Muscle of arm (tissue), 12 donors: ENCODE results near the gene IRF3. TPM values are rescaled to one million over a fixed set of nuclear protein-coding genes. Genes with fewer than 3 reads are reported as not detected.
"Not testable (repeated sequence)": the region's sequence is repeated elsewhere in the genome, so short reads cannot be mapped to it uniquely, and the experiment has no call there.

Experiments
- DNase-seq: peaks from one replicate; pipeline ENCODE4 v3.0.0-alpha.2; 2013
- polyA plus RNA-seq, 12 donors: library from polyadenylated mRNA; unstranded; fragments of 120-200 nt; gene quantifications; one replicate each; pipeline ENCODE4 v1.2.1, GENCODE V29; 2013; ENCODE audit not compliant: insufficient read length in 12 of 12

IRF3 gene
- polyA plus RNA-seq, 12 donors: 26.2 to 59.4 (median 30.9) TPM; not detected in 1

DNA sequence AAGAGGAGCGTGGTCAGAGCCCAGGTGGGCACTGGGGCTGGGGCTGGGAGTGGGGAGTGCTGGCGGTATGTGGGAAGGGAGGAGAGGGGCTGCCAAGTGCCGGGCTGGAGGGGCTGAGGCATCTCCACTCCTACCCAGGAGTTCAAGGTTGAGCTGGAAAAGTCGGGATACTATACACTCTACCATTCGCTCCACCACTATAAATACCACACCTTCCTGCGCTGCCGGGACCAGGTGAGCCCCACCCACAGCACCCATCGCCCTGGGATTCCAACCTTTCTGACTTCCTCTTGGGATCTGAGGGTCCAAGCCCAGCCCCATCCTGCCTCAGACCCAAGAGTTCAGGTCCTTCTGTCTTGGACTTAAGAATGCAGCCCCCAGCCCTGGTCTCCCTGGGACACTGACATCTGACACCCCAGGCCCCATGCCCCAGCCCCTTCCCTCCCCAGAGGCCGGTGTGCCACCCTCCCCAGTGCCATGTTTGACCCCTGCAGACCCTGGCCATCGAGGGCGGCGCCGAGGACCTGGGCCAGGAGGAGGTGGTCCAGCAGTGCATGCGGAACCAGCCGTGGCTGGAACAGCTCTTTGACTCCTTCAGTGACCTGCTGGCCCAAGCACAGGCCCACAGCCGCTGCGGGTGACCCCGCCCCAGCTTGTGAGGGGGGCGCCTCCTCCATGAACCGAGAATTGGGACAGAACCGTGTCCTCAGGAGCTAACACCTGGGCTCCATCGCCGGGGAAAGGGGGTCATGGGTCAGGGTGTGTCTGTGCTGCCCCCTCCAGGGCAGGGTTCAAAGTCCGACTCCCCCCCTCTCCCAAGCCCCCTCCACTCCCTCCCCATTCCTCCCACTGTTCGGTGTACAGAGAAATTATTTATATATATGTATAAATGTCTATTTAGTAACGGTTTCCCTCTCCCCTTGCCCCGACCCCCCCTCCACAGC lies 40.4 kb downstream of the IRF3 start:
- no peak for DNase-seq

DNA sequence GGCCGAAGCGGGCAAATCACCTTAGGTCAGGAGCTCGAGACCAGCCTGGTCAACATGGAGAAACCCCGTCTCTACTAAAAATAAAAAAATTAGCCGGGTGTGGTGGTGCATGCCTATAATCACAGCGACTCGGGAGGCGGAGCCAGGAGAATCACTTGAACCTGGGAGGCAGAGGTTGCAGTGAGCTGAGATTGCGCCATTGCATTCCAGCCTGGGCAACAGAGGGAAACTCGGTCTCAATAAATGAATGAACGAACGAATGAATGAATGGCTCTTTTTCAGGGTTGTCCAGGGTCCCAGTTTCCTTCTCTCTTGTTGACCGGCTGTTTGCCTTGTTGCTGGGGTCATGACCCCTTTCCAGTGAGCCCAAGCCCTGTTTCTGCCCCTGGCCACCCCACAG lies 47.8 kb downstream of the IRF3 start:
- not testable (repeated sequence) for DNase-seq

DNA sequence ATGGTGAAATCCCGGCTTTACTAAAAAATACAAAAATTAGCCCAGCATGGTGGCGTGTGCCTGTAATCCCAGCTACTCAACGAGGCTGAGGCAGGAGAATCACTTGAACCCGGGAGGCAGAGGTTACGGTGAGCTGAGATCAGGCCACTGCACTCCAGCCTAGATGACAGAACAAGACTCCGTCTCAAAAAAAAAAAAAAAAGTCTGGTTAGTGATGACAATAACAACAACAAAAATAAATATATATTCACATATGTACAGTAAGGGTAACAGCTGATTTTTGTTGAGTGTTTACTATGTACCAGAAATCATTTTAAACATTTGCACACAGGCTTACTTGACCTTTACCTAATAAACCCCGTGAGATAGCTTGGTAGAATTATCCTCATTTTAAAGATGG lies 48.7 kb downstream of the IRF3 start:
- DNase-seq: no peak

- no peak for DNase-seq
Observed at GRCh38 chr19:49616532-49616931, 49.1 kb downstream of the IRF3 start.

- no peak for DNase-seq
Observed at GRCh38 chr19:49615861-49616260, 49.8 kb downstream of the IRF3 start.

GRCh38 chr19:49614096-49614833 lies 51.4 kb downstream of the IRF3 start:
- no peak for DNase-seq

DNA sequence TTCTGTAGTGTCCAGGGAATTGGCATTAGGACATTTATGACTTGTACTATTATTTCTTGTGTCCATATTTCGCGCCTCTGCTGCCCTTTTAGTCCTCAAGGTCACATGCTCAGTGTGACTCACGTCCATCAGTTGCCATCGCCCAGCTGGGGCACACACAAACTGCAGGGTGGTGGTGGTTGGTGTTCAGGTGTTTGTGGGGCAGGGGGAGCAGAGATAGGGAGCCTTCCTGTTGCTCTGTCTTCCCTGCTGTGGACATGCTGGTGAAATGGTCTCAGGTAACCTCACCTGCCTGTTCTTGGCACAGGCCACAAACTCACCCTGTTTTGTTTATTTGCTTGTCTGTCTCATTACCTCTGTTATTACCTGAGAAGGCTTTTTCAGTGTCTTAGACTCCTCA lies 52.3 kb downstream of the IRF3 start:
- DNase-seq: no peak

Other genes with a start within 250 kb of the IRF3 start
- gene PTH2, start 242.4 kb downstream of the IRF3 start, polyA plus RNA-seq: not detected
- gene GFY, start 240.5 kb downstream of the IRF3 start, polyA plus RNA-seq: under 1 TPM in 1 of 12 donors, not detected in 11; 0.13 TPM
- 1 to 10 TPM in 6 of 12 donors, under 1 TPM in 4, not detected in 2; 0.68 to 1.8 (median 1.1) TPM for gene SLC17A7, start 224.3 kb downstream of the IRF3 start, polyA plus RNA-seq
- gene PIH1D1, start 214.0 kb downstream of the IRF3 start, polyA plus RNA-seq: 10 to 100 TPM in 11 of 12 donors, not detected in 1; 31.0 to 56.8 (median 38.9) TPM
- gene ALDH16A1, start 212.6 kb downstream of the IRF3 start, polyA plus RNA-seq: 10 to 100 TPM in 4 of 12 donors, 1 to 10 TPM in 7, not detected in 1; 7.3 to 19.4 (median 9.1) TPM
- 1 to 10 TPM in 10 of 12 donors, not detected in 2; 1.8 to 8.7 (median 2.7) TPM for gene FLT3LG, start 191.6 kb downstream of the IRF3 start, polyA plus RNA-seq
- 1,000 to 10,000 TPM in 11 of 12 donors, 100 to 1,000 TPM in 1; 824 to 4,594 (median 3,921) TPM for gene RPL13A, start 178.2 kb downstream of the IRF3 start, polyA plus RNA-seq
- gene RPS11, start 169.4 kb downstream of the IRF3 start, polyA plus RNA-seq: 1,000 to 10,000 TPM in 11 of 12 donors, not detected in 1; 2,121 to 3,613 (median 3,007) TPM
- gene FCGRT, start 153.2 kb downstream of the IRF3 start, polyA plus RNA-seq: 100 to 1,000 TPM in 11 of 12 donors, not detected in 1; 117 to 198 (median 164) TPM
- 100 to 1,000 TPM in 1 of 12 donors, 10 to 100 TPM in 10, not detected in 1; 34.9 to 102 (median 45.9) TPM for gene RCN3, start 137.9 kb downstream of the IRF3 start, polyA plus RNA-seq
- gene NOSIP, start 85.3 kb downstream of the IRF3 start, polyA plus RNA-seq: 10 to 100 TPM in 11 of 12 donors, not detected in 1; 25.7 to 60.7 (median 52.9) TPM
- 1 to 10 TPM in 3 of 12 donors, under 1 TPM in 7, not detected in 2; 0.17 to 3.1 (median 0.61) TPM for gene PRRG2, start 84.5 kb downstream of the IRF3 start, polyA plus RNA-seq
- gene PRR12, start 74.7 kb downstream of the IRF3 start, polyA plus RNA-seq: 10 to 100 TPM in 11 of 12 donors, not detected in 1; 11.6 to 25.6 (median 14.3) TPM
- 10 to 100 TPM in 11 of 12 donors, not detected in 1; 24.2 to 56.9 (median 28.4) TPM for gene RRAS, start 25.7 kb downstream of the IRF3 start, polyA plus RNA-seq
- 10 to 100 TPM in 11 of 12 donors, not detected in 1; 15.6 to 44.2 (median 23.6) TPM for gene SCAF1, start 23.6 kb downstream of the IRF3 start, polyA plus RNA-seq
- gene BCL2L12, start 76 bp upstream of the IRF3 start, polyA plus RNA-seq: 10 to 100 TPM in 11 of 12 donors, not detected in 1; 19.7 to 31.1 (median 25.5) TPM
- gene PRMT1, start 11.4 kb upstream of the IRF3 start, polyA plus RNA-seq: 100 to 1,000 TPM in 11 of 12 donors, not detected in 1; 158 to 200 (median 173) TPM
- 1 to 10 TPM in 6 of 12 donors, under 1 TPM in 4, not detected in 2; 0.78 to 1.5 (median 1.1) TPM for gene ADM5, start 23.7 kb upstream of the IRF3 start, polyA plus RNA-seq
- gene CPT1C, start 25.3 kb upstream of the IRF3 start, polyA plus RNA-seq: 10 to 100 TPM in 5 of 12 donors, 1 to 10 TPM in 5, not detected in 2; 5.6 to 14.2 (median 9.9) TPM
- gene TSKS, start 97.4 kb upstream of the IRF3 start, polyA plus RNA-seq: 1 to 10 TPM in 3 of 12 donors, under 1 TPM in 7, not detected in 2; 0.14 to 1.4 (median 0.50) TPM
- gene AP2A1, start 101.1 kb upstream of the IRF3 start, polyA plus RNA-seq: 10 to 100 TPM in 11 of 12 donors, not detected in 1; 44.1 to 78.6 (median 47.9) TPM
- 10 to 100 TPM in 11 of 12 donors, not detected in 1; 11.8 to 41.9 (median 16.0) TPM for gene FUZ, start 147.4 kb upstream of the IRF3 start, polyA plus RNA-seq
- gene MED25, start 152.4 kb upstream of the IRF3 start, polyA plus RNA-seq: 10 to 100 TPM in 11 of 12 donors, not detected in 1; 26.4 to 44.2 (median 29.5) TPM
- gene PTOV1, start 185.3 kb upstream of the IRF3 start, polyA plus RNA-seq: 100 to 1,000 TPM in 11 of 12 donors, not detected in 1; 143 to 230 (median 174) TPM
- gene PNKP, start 201.7 kb upstream of the IRF3 start, polyA plus RNA-seq: 10 to 100 TPM in 11 of 12 donors, not detected in 1; 17.2 to 73.0 (median 28.5) TPM
- 100 to 1,000 TPM in 1 of 12 donors, 10 to 100 TPM in 11; 26.0 to 219 (median 30.8) TPM for gene AKT1S1, start 211.5 kb upstream of the IRF3 start, polyA plus RNA-seq
- gene TBC1D17, start 211.8 kb upstream of the IRF3 start, polyA plus RNA-seq: 10 to 100 TPM in 11 of 12 donors, not detected in 1; 25.8 to 44.9 (median 32.5) TPM
- 1 to 10 TPM in 4 of 12 donors, under 1 TPM in 6, not detected in 2; 0.26 to 2.5 (median 0.94) TPM for gene IL4I1, start 231.0 kb upstream of the IRF3 start, polyA plus RNA-seq